Measurements from ENCODE around the gene NFYC. TPM values are rescaled to one million over a fixed set of nuclear protein-coding genes. Genes with fewer than 3 reads are reported as not detected.

The NFYC gene
- total RNA-seq, 2 experiments from 2014 or later, result 52.6 to 61.7 TPM

GRCh38 chr1:40806731-40807695, 115.5 kb downstream of the NFYC start:
- intact Hi-C loops (cut with micrococcal nuclease), result no loop called here
- DNase-seq, result no peak
- ChIA-PET CTCF (interaction anchor here (1.3 kb wide), 1 partner anchor 146 kb away, joined by 4 read pairs; no protein-coding TSS in a partner anchor), POLR2A (no interaction called here)
- peaks cover 3% of the 10 kb centered on the region for H3K9me3 Mint-ChIP-seq
- no peak overlapping the region for H3K4me3 Mint-ChIP-seq
- H3K36me3 Mint-ChIP-seq, result no peaks in the 10 kb centered on the region
- H3K27ac Mint-ChIP-seq, result no peak overlapping the region
- H3K4me1 Mint-ChIP-seq (ENCODE audit: low read depth), result peaks cover 20% of the 10 kb centered on the region
- H3K27me3 Mint-ChIP-seq, result no peaks in the 10 kb centered on the region

DNA sequence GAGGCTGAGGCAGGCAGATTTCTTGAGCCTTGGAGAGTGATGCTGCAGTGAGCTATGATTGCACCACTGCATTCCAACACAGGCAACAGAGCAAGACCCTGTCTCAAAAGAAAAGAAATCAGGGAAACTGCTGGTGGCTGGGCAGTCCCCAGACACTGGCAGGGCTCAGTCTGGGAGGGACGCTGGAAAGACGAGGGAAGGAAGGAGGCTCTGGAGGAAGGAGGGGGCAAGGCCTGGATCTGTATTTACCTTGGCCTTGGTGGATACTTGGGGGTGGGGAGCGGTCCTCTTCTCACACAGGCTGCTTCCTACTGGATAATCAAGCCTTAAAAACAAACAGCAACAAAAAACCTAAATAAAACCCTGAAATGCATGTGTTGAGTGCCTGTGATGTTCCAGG, 116.5 kb downstream of the NFYC start:
- no peaks in the 10 kb centered on the region for H3K27me3 Mint-ChIP-seq
- no peak overlapping the region for H3K27ac Mint-ChIP-seq
- H3K9me3 Mint-ChIP-seq, result peaks cover 3% of the 10 kb centered on the region
- no peaks in the 10 kb centered on the region for H3K36me3 Mint-ChIP-seq
- POLR2A ChIA-PET, result no interaction called here
- no peak for DNase-seq
- no peak overlapping the region for H3K4me3 Mint-ChIP-seq
- peaks cover 19% of the 10 kb centered on the region for H3K4me1 Mint-ChIP-seq (ENCODE audit: low read depth)
- CTCF ChIA-PET, result interaction anchor here (1.3 kb wide), 2 partner anchors 34 to 145 kb away, joined by 4 to 5 read pairs; no protein-coding TSS in a partner anchor
- intact Hi-C loops (cut with micrococcal nuclease), result no loop called here

- no peak for DNase-seq
- intact Hi-C loops (cut with micrococcal nuclease), result no loop called here
- Mint-ChIP-seq H3K27ac (no peak overlapping the region), H3K4me3 (no peak overlapping the region), H3K4me1 (ENCODE audit: low read depth) (peaks cover 19% of the 10 kb centered on the region), H3K9me3 (peaks cover 3% of the 10 kb centered on the region), H3K27me3 (no peaks in the 10 kb centered on the region), H3K36me3 (no peaks in the 10 kb centered on the region)
- CTCF ChIA-PET, result interaction anchor here (1.3 kb wide), 2 partner anchors 34 to 144 kb away, joined by 4 to 5 read pairs; no protein-coding TSS in a partner anchor
- POLR2A ChIA-PET, result no interaction called here
Measured at GRCh38 chr1:40808444-40808843, 116.9 kb downstream of the NFYC start.

- intact Hi-C loops (cut with micrococcal nuclease), result no loop called here
- Mint-ChIP-seq H3K27ac (peak overlapping the region; percentile 78), H3K9me3 (peaks cover 3% of the 10 kb centered on the region), H3K36me3 (no peaks in the 10 kb centered on the region), H3K4me1 (ENCODE audit: low read depth) (peaks cover 19% of the 10 kb centered on the region), H3K4me3 (no peak overlapping the region), H3K27me3 (no peaks in the 10 kb centered on the region)
- CTCF ChIA-PET, result interaction anchor here (0.6 to 1.3 kb wide), 3 partner anchors 35 to 175 kb away, joined by 3 to 5 read pairs (median 3); no protein-coding TSS in a partner anchor
- POLR2A ChIA-PET, result no interaction called here
- DNase-seq, result no peak
Measured at GRCh38 chr1:40808909-40809308, 117.4 kb downstream of the NFYC start.

DNA sequence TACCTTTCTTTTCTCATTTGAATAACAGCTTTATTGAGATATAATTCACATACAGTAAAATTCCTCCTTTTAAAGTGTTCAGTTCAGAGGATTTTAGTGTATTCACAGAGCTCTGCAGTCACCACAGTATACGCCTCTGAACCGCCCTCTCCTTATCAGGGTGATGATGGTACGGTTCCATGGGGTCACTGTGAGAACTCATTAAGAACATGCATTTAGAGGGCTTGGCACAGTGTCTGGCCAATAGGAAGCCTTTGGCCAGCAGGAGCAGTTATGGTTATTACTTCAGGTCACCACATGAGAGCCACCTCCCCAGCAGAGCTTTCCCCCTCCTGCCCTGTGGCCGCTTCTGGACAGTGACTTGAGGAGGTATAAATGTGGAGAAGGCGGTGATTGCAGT, 119.4 kb downstream of the NFYC start:
- POLR2A ChIA-PET, result no interaction called here
- Mint-ChIP-seq H3K36me3 (no peaks in the 10 kb centered on the region), H3K4me3 (no peak overlapping the region), H3K27me3 (no peaks in the 10 kb centered on the region), H3K4me1 (ENCODE audit: low read depth) (peaks cover 19% of the 10 kb centered on the region), H3K9me3 (peaks cover 3% of the 10 kb centered on the region), H3K27ac (no peak overlapping the region)
- intact Hi-C loops (cut with micrococcal nuclease), result no loop called here
- CTCF ChIA-PET, result interaction anchor here (1.1 to 2.2 kb wide), 2 partner anchors 37 to 40 kb away, joined by 3 to 9 read pairs; no protein-coding TSS in a partner anchor
- no peak for DNase-seq

DNA sequence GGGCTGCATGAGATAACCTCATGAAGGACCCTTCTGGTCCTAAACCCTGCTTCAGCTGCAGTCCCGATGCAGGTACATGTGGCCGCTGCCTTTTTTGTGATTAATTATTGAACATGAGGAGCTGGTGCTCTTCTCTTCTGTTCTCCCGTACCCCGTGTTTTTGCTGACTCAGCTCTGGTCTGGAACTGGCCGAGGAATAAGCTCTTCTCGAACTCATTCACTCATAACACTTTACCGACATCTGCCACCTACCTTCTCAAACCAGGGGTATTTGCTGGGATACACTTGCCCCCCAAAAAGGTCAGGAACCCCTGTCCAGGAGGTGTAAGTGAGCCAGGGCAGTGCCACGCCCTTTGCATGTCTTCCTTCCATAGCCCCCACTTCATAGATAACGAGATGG, 123.9 kb downstream of the NFYC start:
- ChIA-PET POLR2A (no interaction called here), CTCF (interaction anchor here (1.1 kb wide), 1 partner anchor 41 kb away, joined by 3 read pairs; no protein-coding TSS in a partner anchor)
- no peaks in the 10 kb centered on the region for H3K9me3 Mint-ChIP-seq
- no peaks in the 10 kb centered on the region for H3K36me3 Mint-ChIP-seq
- intact Hi-C loops (cut with micrococcal nuclease), result no loop called here
- H3K4me3 Mint-ChIP-seq, result no peak overlapping the region
- DNase-seq, result no peak
- no peaks in the 10 kb centered on the region for H3K27me3 Mint-ChIP-seq
- no peak overlapping the region for H3K27ac Mint-ChIP-seq
- H3K4me1 Mint-ChIP-seq (ENCODE audit: low read depth), result peaks cover 16% of the 10 kb centered on the region

- intact Hi-C loops (cut with micrococcal nuclease), result loop anchor here (1.0 kb wide), 2 partner anchors 16 to 127 kb away; partner anchors contain the start of gene NFYC
- ChIA-PET CTCF (no interaction called here), POLR2A (interaction anchor here (1.4 kb wide), 1 partner anchor 12 kb away, joined by 8 read pairs; no protein-coding TSS in a partner anchor)
- Mint-ChIP-seq H3K36me3 (no peaks in the 10 kb centered on the region), H3K4me1 (ENCODE audit: low read depth) (peaks cover 14% of the 10 kb centered on the region), H3K27me3 (no peaks in the 10 kb centered on the region), H3K4me3 (peak overlapping the region; percentile 74), H3K9me3 (no peaks in the 10 kb centered on the region), H3K27ac (no peak overlapping the region)
- no peak for DNase-seq
Measured at GRCh38 chr1:40817791-40818263, 126.3 kb downstream of the NFYC start.

- ChIA-PET POLR2A (interaction anchor here (1.4 kb wide), 1 partner anchor 13 kb away, joined by 8 read pairs; no protein-coding TSS in a partner anchor), CTCF (interaction anchor here (0.9 kb wide), 1 partner anchor 31 kb away, joined by 3 read pairs; no protein-coding TSS in a partner anchor)
- Mint-ChIP-seq H3K27me3 (no peaks in the 10 kb centered on the region), H3K27ac (peak overlapping the region; percentile 33), H3K4me3 (peak overlapping the region; percentile 74), H3K4me1 (ENCODE audit: low read depth) (peaks cover 14% of the 10 kb centered on the region), H3K9me3 (no peaks in the 10 kb centered on the region), H3K36me3 (no peaks in the 10 kb centered on the region)
- intact Hi-C loops (cut with micrococcal nuclease), result loop anchor here (1.0 kb wide), 2 partner anchors 16 to 127 kb away; partner anchors contain the start of gene NFYC
- DNase-seq, result peak; percentile 93
Measured at GRCh38 chr1:40818264-40818961, 126.9 kb downstream of the NFYC start.

GRCh38 chr1:40819101-40819500, 127.6 kb downstream of the NFYC start:
- Mint-ChIP-seq H3K4me3 (peak overlapping the region; percentile 74), H3K9me3 (no peaks in the 10 kb centered on the region), H3K4me1 (ENCODE audit: low read depth) (peaks cover 14% of the 10 kb centered on the region), H3K27me3 (no peaks in the 10 kb centered on the region), H3K27ac (no peak overlapping the region), H3K36me3 (no peaks in the 10 kb centered on the region)
- no peak for DNase-seq
- ChIA-PET POLR2A (interaction anchor here (0.9 kb wide), 1 partner anchor 128 kb away, joined by 3 read pairs; the partner anchor contains the start of gene NFYC), CTCF (interaction anchor here (0.9 kb wide), 1 partner anchor 31 kb away, joined by 3 read pairs; no protein-coding TSS in a partner anchor)
- intact Hi-C loops (cut with micrococcal nuclease), result no loop called here

DNA sequence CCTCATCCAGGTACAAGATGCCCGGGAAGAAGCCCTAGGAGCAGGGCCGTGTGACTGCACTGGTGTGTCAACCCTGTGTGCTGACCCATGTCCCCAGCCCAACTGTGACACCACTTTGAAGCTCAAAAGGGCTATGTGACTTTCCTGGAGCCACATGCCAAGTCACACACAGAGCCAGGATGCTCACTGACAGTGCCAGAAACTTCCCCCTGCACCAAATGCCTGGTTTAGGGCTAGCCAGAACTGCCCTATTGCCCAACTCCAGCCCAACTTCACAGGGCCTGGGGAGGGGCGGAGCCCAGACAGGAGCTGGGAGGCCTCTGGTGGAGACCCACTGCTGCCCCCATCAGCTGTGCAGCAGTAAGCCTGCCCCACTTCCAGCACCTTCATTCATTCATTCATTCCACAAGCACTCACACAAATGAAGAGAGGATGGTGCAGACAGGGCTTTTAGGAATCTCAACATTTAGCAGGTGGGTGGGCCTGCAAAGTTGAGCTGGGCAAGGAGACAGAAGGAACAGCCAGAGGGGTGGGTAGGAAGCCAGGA, 128.8 kb downstream of the NFYC start:
- Mint-ChIP-seq H3K4me3 (no peak overlapping the region), H3K4me1 (ENCODE audit: low read depth) (peaks cover 21% of the 10 kb centered on the region), H3K27ac (no peak overlapping the region), H3K27me3 (no peaks in the 10 kb centered on the region), H3K36me3 (no peaks in the 10 kb centered on the region), H3K9me3 (no peaks in the 10 kb centered on the region)
- DNase-seq, result no peak
- intact Hi-C loops (cut with micrococcal nuclease), result no loop called here
- CTCF ChIA-PET, result interaction anchor here (0.8 kb wide), 1 partner anchor 46 kb away, joined by 6 read pairs; no protein-coding TSS in a partner anchor
- POLR2A ChIA-PET, result no interaction called here

Data from activated CD4-positive, alpha-beta memory T cell treated with anti-CD3 and anti-CD28 coated beads for 36 hours (primary cell).